Trophoblast cell (in vitro differentiated cells and primary cell): ENCODE data around the gene EXD1.

Source experiments
- DNase-seq, 2 donors: peaks; one replicate each; pipeline ENCODE4 v3.0.0-alpha.2; 2016
- H2AFZ ChIP-seq: 2 replicates; pipeline ENCODE4 v1.6.1; 2013; ENCODE audit warnings: low read length, moderate library complexity, mild to moderate bottlenecking; ENCODE audit not compliant: insufficient read depth, poor library complexity
- H2AK5ac ChIP-seq: 2 replicates; pipeline ENCODE4 v1.6.1; 2013; ENCODE audit warnings: mild to moderate bottlenecking, low read length
- H2BK120ac ChIP-seq: 2 replicates; pipeline ENCODE4 v1.6.1; 2013; ENCODE audit warnings: low read length, mild to moderate bottlenecking, moderate library complexity; ENCODE audit not compliant: insufficient read depth, poor library complexity
- H2BK12ac ChIP-seq: 2 replicates; pipeline ENCODE4 v1.6.1; 2013; ENCODE audit warnings: mild to moderate bottlenecking, low read length, moderate library complexity
- H2BK5ac ChIP-seq: 2 replicates; pipeline ENCODE4 v1.6.1; 2013; ENCODE audit warnings: low read length, low read depth, moderate library complexity, mild to moderate bottlenecking; ENCODE audit not compliant: poor library complexity
- H3K14ac ChIP-seq: 2 replicates; pipeline ENCODE4 v1.6.1; 2013; ENCODE audit warnings: mild to moderate bottlenecking, low read length
- H3K18ac ChIP-seq: 2 replicates; pipeline ENCODE4 v1.6.1; 2013; ENCODE audit warnings: mild to moderate bottlenecking, low read length
- H3K23ac ChIP-seq: 2 replicates; pipeline ENCODE4 v1.6.1; 2013; ENCODE audit warnings: low read length
- H3K27ac ChIP-seq: 2 replicates; pipeline ENCODE4 v1.5.1; 2013; ENCODE audit warnings: low read depth, mild to moderate bottlenecking, inconsistent platforms, low read length, moderate library complexity
- H3K27me3 ChIP-seq: 2 replicates; pipeline ENCODE4 v1.6.1; 2013; ENCODE audit warnings: inconsistent platforms, mild to moderate bottlenecking, low read length, moderate library complexity; ENCODE audit not compliant: insufficient read depth
- H3K36me3 ChIP-seq, 2 experiments: 1 replicate in 1 of 2; 2 replicates in 1 of 2; pipeline ENCODE4 v1.6.1; 2013; ENCODE audit warnings: low read length in 2 of 2, mild to moderate bottlenecking in 2 of 2, moderate library complexity in 1 of 2; ENCODE audit not compliant: insufficient read depth in 2 of 2, control insufficient read depth in 1 of 2
- H3K4ac ChIP-seq: 2 replicates; pipeline ENCODE4 v1.6.1; 2013; ENCODE audit warnings: low read depth, mild to moderate bottlenecking, low read length, moderate library complexity
- H3K4me1 ChIP-seq, 2 experiments: 1 replicate in 1 of 2; 2 replicates in 1 of 2; pipeline ENCODE4 v1.6.1; 2013; ENCODE audit warnings: low read length in 2 of 2, mild to moderate bottlenecking in 2 of 2, moderate library complexity in 1 of 2; ENCODE audit not compliant: insufficient read depth in 2 of 2, control insufficient read depth in 1 of 2
- H3K4me2 ChIP-seq: 2 replicates; pipeline ENCODE4 v1.6.1; 2013; ENCODE audit warnings: inconsistent platforms, mild to moderate bottlenecking, low read length, moderate library complexity
- H3K4me3 ChIP-seq: 2 replicates; pipeline ENCODE4 v1.5.1; 2013; ENCODE audit warnings: mild to moderate bottlenecking, low read depth, low read length, inconsistent platforms
- H3K79me1 ChIP-seq: one replicate; pipeline ENCODE4 v1.6.1; 2013; ENCODE audit warnings: low read length
- H3K79me2 ChIP-seq: 2 replicates; pipeline ENCODE4 v1.6.1; 2013; ENCODE audit warnings: low read length, mild to moderate bottlenecking; ENCODE audit not compliant: control insufficient read depth, insufficient read depth, poor library complexity
- H3K9ac ChIP-seq: 2 replicates; pipeline ENCODE4 v1.6.1; 2013; ENCODE audit warnings: mild to moderate bottlenecking, low read length
- H3K9me3 ChIP-seq: 2 replicates; pipeline ENCODE4 v1.6.1; 2013; ENCODE audit warnings: low read depth, mild to moderate bottlenecking, control low read depth, inconsistent platforms, low read length; ENCODE audit not compliant: insufficient read depth
- H4K12ac ChIP-seq: 2 replicates; pipeline ENCODE4 v1.6.1; 2013; ENCODE audit warnings: low read depth, mild to moderate bottlenecking, low read length, moderate library complexity
- H4K8ac ChIP-seq: 2 replicates; pipeline ENCODE4 v1.6.1; 2013; ENCODE audit warnings: low read depth, mild to moderate bottlenecking, low read length, moderate library complexity
- H4K91ac ChIP-seq: one replicate; pipeline ENCODE4 v1.6.1; 2013; ENCODE audit warnings: low read depth, mild to moderate bottlenecking, low read length, moderate library complexity
- WGBS: extraction: QIAGEN DNeasy Blood & Tissue Kit; methylation state at CpG from one replicate; pipeline ENCODE4 v1.1.7; 2013; ENCODE audit warnings: missing lambda C conversion rate; ENCODE audit not compliant: insufficient read length, insufficient coverage; ENCODE audit errors: extremely low coverage; 5-methylcytosine and 5-hydroxymethylcytosine counted together

The EXD1 gene

GRCh38 chr15:41199470-41199869, 31.1 kb downstream of the EXD1 start:
- H3K27ac ChIP-seq, result no peak overlapping the region
- DNase-seq, result no peak
- H3K4me1 ChIP-seq, result no peaks in the 10 kb centered on the region
- H3K4me2 ChIP-seq, result no peak overlapping the region
- H3K18ac ChIP-seq, result no peak overlapping the region
- no peak overlapping the region for H2BK12ac ChIP-seq
- H2BK5ac ChIP-seq, result no peak overlapping the region
- H2BK120ac ChIP-seq, result no peak overlapping the region
- H3K79me1 ChIP-seq, result no peaks in the 10 kb centered on the region
- H3K23ac ChIP-seq, result no peak overlapping the region
- no peak overlapping the region for H2AFZ ChIP-seq
- no peak overlapping the region for H3K4me3 ChIP-seq
- H2AK5ac ChIP-seq, result no peak overlapping the region
- H3K27me3 ChIP-seq, result no peaks in the 10 kb centered on the region
- no peaks in the 10 kb centered on the region for H3K36me3 ChIP-seq
- H3K14ac ChIP-seq, result no peak overlapping the region
- H4K12ac ChIP-seq, result no peak overlapping the region
- H4K8ac ChIP-seq, result no peak overlapping the region
- H3K9me3 ChIP-seq, result no peaks in the 10 kb centered on the region
- H3K79me2 ChIP-seq, result no peaks in the 10 kb centered on the region
- H3K9ac ChIP-seq, result no peak overlapping the region
- no peak overlapping the region for H4K91ac ChIP-seq
- H3K4ac ChIP-seq, result no peak overlapping the region

GRCh38 chr15:41194444-41194843, 36.1 kb downstream of the EXD1 start:
- no peak overlapping the region for H2AK5ac ChIP-seq
- no peaks in the 10 kb centered on the region for H3K79me2 ChIP-seq
- H3K9me3 ChIP-seq, result no peaks in the 10 kb centered on the region
- H2BK120ac ChIP-seq, result no peak overlapping the region
- H3K4ac ChIP-seq, result no peak overlapping the region
- H3K4me3 ChIP-seq, result no peak overlapping the region
- DNase-seq, result no peak
- no peak overlapping the region for H3K27ac ChIP-seq
- H3K14ac ChIP-seq, result no peak overlapping the region
- H2BK12ac ChIP-seq, result no peak overlapping the region
- H3K4me2 ChIP-seq, result no peak overlapping the region
- no peak overlapping the region for H3K23ac ChIP-seq
- no peaks in the 10 kb centered on the region for H3K27me3 ChIP-seq
- WGBS, result no CpG with 5 or more reads among the region's 1 CpG
- H2BK5ac ChIP-seq, result no peak overlapping the region
- no peak overlapping the region for H4K8ac ChIP-seq
- no peak overlapping the region for H2AFZ ChIP-seq
- no peak overlapping the region for H3K9ac ChIP-seq
- H4K12ac ChIP-seq, result no peak overlapping the region
- H4K91ac ChIP-seq, result no peak overlapping the region
- no peaks in the 10 kb centered on the region for H3K79me1 ChIP-seq
- H3K18ac ChIP-seq, result no peak overlapping the region
- H3K36me3 ChIP-seq, result no peaks in the 10 kb centered on the region
- H3K4me1 ChIP-seq, result no peaks in the 10 kb centered on the region

GRCh38 chr15:41183581-41183980, 47.0 kb downstream of the EXD1 start:
- no peak overlapping the region for H2BK5ac ChIP-seq
- H3K36me3 ChIP-seq, result no peaks in the 10 kb centered on the region
- H3K4me2 ChIP-seq, result no peak overlapping the region

GRCh38 chr15:41182266-41182665, 48.3 kb downstream of the EXD1 start:
- Histone ChIP-seq H3K4ac (no peak overlapping the region), H3K23ac (no peak overlapping the region), H3K27me3 (no peaks in the 10 kb centered on the region), H3K9me3 (no peaks in the 10 kb centered on the region), H2AFZ (no peak overlapping the region), H4K12ac (no peak overlapping the region), H3K36me3 (no peaks in the 10 kb centered on the region), H4K91ac (no peak overlapping the region), H2BK120ac (no peak overlapping the region), H3K18ac (no peak overlapping the region), H2BK12ac (no peak overlapping the region), H3K4me3 (no peak overlapping the region), H3K4me1 (no peaks in the 10 kb centered on the region), H3K4me2 (no peak overlapping the region), H3K9ac (no peak overlapping the region), H3K79me1 (no peaks in the 10 kb centered on the region), H2AK5ac (no peak overlapping the region), H2BK5ac (no peak overlapping the region), H3K14ac (no peak overlapping the region), H3K79me2 (no peaks in the 10 kb centered on the region), H3K27ac (no peak overlapping the region), H4K8ac (no peak overlapping the region)
- no CpG with 5 or more reads among the region's 4 CpGs for WGBS
- peak; percentile 77 to 83 for DNase-seq

More at GRCh38 chr15:41183581-41183980, 47.0 kb downstream of the EXD1 start:
- Histone ChIP-seq H3K27me3 (no peaks in the 10 kb centered on the region), H2AK5ac (no peak overlapping the region), H2BK12ac (no peak overlapping the region), H3K9me3 (no peaks in the 10 kb centered on the region), H3K27ac (no peak overlapping the region), H3K14ac (no peak overlapping the region), H3K9ac (no peak overlapping the region), H4K91ac (no peak overlapping the region), H2AFZ (no peak overlapping the region), H2BK120ac (no peak overlapping the region), H3K79me1 (no peaks in the 10 kb centered on the region), H3K4me1 (no peaks in the 10 kb centered on the region), H3K18ac (no peak overlapping the region), H4K12ac (no peak overlapping the region), H3K4ac (no peak overlapping the region), H4K8ac (no peak overlapping the region), H3K23ac (no peak overlapping the region), H3K4me3 (no peak overlapping the region), H3K79me2 (no peaks in the 10 kb centered on the region)
- DNase-seq, result no peak
- 100% methylated on average over 1 of the region's 2 CpGs for WGBS
